Liver (tissue), 9 donors: ENCODE measurements around the gene DSC2. TPM values are rescaled to one million over a fixed set of nuclear protein-coding genes. Genes with fewer than 3 reads are reported as not detected.

Experiments used
- DNase-seq: peaks from one replicate; pipeline ENCODE4 v3.0.0-alpha.2; 2017; ENCODE audit warnings: low spot score
- H3K27ac ChIP-seq, 2 donors: one replicate each; pipeline ENCODE4 v1.7.0; 2013; ENCODE audit warnings: inconsistent platforms in 2 of 2, low read length in 2 of 2, control low read depth in 1 of 2, low read depth in 1 of 2, mild to moderate bottlenecking in 1 of 2
- H3K27me3 ChIP-seq, 4 donors: one replicate each; pipeline versions ENCODE4 v1.6.1 to v1.7.0; 2013; ENCODE audit warnings: low read length in 3 of 4, inconsistent platforms in 1 of 4, mild to moderate bottlenecking in 1 of 4, moderate library complexity in 1 of 4; ENCODE audit not compliant: control insufficient read depth in 4 of 4, insufficient read depth in 4 of 4
- H3K36me3 ChIP-seq, 4 donors: one replicate each; pipeline versions ENCODE4 v1.6.1 to v1.7.0; 2013; ENCODE audit warnings: low read length in 3 of 4, mild to moderate bottlenecking in 3 of 4, low read depth in 1 of 4, moderate library complexity in 1 of 4; ENCODE audit not compliant: control insufficient read depth in 4 of 4, insufficient read depth in 3 of 4
- H3K4me1 ChIP-seq, 4 donors: one replicate each; pipeline versions ENCODE4 v1.6.1 to v1.7.0; 2013; ENCODE audit warnings: low read length in 3 of 4, mild to moderate bottlenecking in 3 of 4, moderate library complexity in 1 of 4; ENCODE audit not compliant: control insufficient read depth in 4 of 4, insufficient read depth in 4 of 4
- H3K4me3 ChIP-seq, 3 donors: one replicate each; pipeline versions ENCODE4 v1.6.1 to v1.7.0; 2013; ENCODE audit warnings: low read length in 3 of 3, control low read depth in 1 of 3, low read depth in 1 of 3, mild to moderate bottlenecking in 1 of 3
- H3K9ac ChIP-seq, 2 donors: one replicate each; pipeline ENCODE4 v1.7.0; 2013; ENCODE audit warnings: low read length in 2 of 2, mild to moderate bottlenecking in 2 of 2, moderate library complexity in 2 of 2, control low read depth in 1 of 2, low read depth in 1 of 2
- H3K9me3 ChIP-seq, 4 donors: one replicate each; pipeline versions ENCODE4 v1.6.1 to v1.7.0; 2013; ENCODE audit warnings: low read length in 3 of 4; ENCODE audit not compliant: control insufficient read depth in 4 of 4
- ATF3 ChIP-seq: IDR thresholded peaks from 2 replicates; pipeline ENCODE4 v1.6.1; 2016; ENCODE audit warnings: antibody characterized with exemption
- CTCF ChIP-seq: fragments of 150-350 bp; IDR thresholded peaks from 2 replicates; pipeline ENCODE4 v1.5.1; 2017; ENCODE audit warnings: improper control_type of control experiment, low read depth, low read length; ENCODE audit not compliant: missing input control
- EGR1 ChIP-seq, 2 donors: IDR thresholded peaks; 2 replicates each; pipeline ENCODE4 v1.6.1; 2016 to 2018; ENCODE audit warnings: antibody characterized with exemption in 2 of 2, low read depth in 2 of 2
- FOXA1 ChIP-seq: IDR thresholded peaks from 2 replicates; pipeline ENCODE4 v1.6.1; 2016; ENCODE audit warnings: antibody characterized with exemption
- FOXA2 ChIP-seq: IDR thresholded peaks from 2 replicates; pipeline ENCODE4 v1.6.1; 2016; ENCODE audit warnings: antibody characterized with exemption
- GABPA ChIP-seq, 2 donors: IDR thresholded peaks in 1 of 2; conservative IDR thresholded peaks in 1 of 2; 2 replicates each; pipeline ENCODE4 v1.6.1; 2016; ENCODE audit warnings: antibody characterized with exemption in 2 of 2, mild to moderate bottlenecking in 1 of 2, moderate library complexity in 1 of 2
- HNF4A ChIP-seq, 2 donors: conservative IDR thresholded peaks; 2 replicates each; pipeline ENCODE4 v1.6.1; 2016; ENCODE audit warnings: antibody characterized with exemption in 2 of 2, mild to moderate bottlenecking in 2 of 2
- JUND ChIP-seq, 2 donors: IDR thresholded peaks; 2 replicates each; pipeline ENCODE4 v1.6.1; 2016; ENCODE audit warnings: antibody characterized with exemption in 2 of 2
- MAX ChIP-seq: IDR thresholded peaks from 2 replicates; pipeline ENCODE4 v1.6.1; 2016; ENCODE audit warnings: antibody characterized with exemption
- RAD21 ChIP-seq, 2 donors: IDR thresholded peaks; 2 replicates each; pipeline ENCODE4 v1.6.1; 2016; ENCODE audit warnings: antibody characterized with exemption in 2 of 2, mild to moderate bottlenecking in 2 of 2
- REST ChIP-seq: IDR thresholded peaks from 2 replicates; pipeline ENCODE4 v1.6.1; 2016; ENCODE audit warnings: antibody characterized with exemption, mild to moderate bottlenecking
- RXRA ChIP-seq, 2 donors: IDR thresholded peaks; 2 replicates each; pipeline ENCODE4 v1.6.1; 2017 to 2018; ENCODE audit warnings: antibody characterized with exemption in 2 of 2, mild to moderate bottlenecking in 1 of 2
- SP1 ChIP-seq: IDR thresholded peaks from 2 replicates; pipeline ENCODE4 v1.6.1; 2018; ENCODE audit warnings: antibody characterized with exemption, mild to moderate bottlenecking
- TAF1 ChIP-seq: conservative IDR thresholded peaks from 2 replicates; pipeline ENCODE4 v1.6.1; 2016; ENCODE audit warnings: antibody characterized with exemption, mild to moderate bottlenecking
- YY1 ChIP-seq: IDR thresholded peaks from 2 replicates; pipeline ENCODE4 v1.6.1; 2016; ENCODE audit warnings: antibody characterized with exemption, mild to moderate bottlenecking
- ZBTB33 ChIP-seq: IDR thresholded peaks from 2 replicates; pipeline ENCODE4 v1.6.1; 2016; ENCODE audit warnings: antibody characterized with exemption
- WGBS: extraction: QIAGEN DNeasy Blood & Tissue Kit; methylation state at CpG from one replicate; pipeline ENCODE4 v1.1.7; 2013; 5-methylcytosine and 5-hydroxymethylcytosine counted together
- polyA plus RNA-seq, 2 donors: library from polyadenylated mRNA; stranded (reverse) in 1 of 2; unstranded in 1 of 2; fragments of 200-250 nt in 1 of 2; fragments of >200 nt in 1 of 2; fragmentation: Nextera tagmentation in 1 of 2; extraction: Ambion mirVana in 1 of 2; gene quantifications; one replicate each; pipeline versions ENCODE4 v1.2.1 to v1.2.3, GENCODE V29; 2013 to 2015
- total RNA-seq, 2 donors: library from RNA; depleted of rRNA; stranded (reverse); fragments of >200 nt; gene quantifications; one replicate each; pipeline ENCODE4 v1.2.3, GENCODE V29; 2014
- donor health status: healthy.
- donor health status: healthy.
- donor health status: healthy.
- donor health status: healthy.
- donor health status: healthy.

DSC2 gene
- total and polyA plus RNA-seq, 4 donors = 3.7 to 16.4 (median 7.4) TPM

- H3K36me3 ChIP-seq = no peaks in the 10 kb centered on the region
- no peak overlapping the region for H3K27ac ChIP-seq
- H3K4me3 ChIP-seq = no peak overlapping the region
- DNase-seq = no peak
- H3K9me3 ChIP-seq = peaks cover 0 to 1% (median 0%) of the 10 kb centered on the region in 4 donors
- peaks cover 0 to 14% (median 5%) of the 10 kb centered on the region in 4 donors for H3K4me1 ChIP-seq
- 81% methylated on average over 3 of the region's 3 CpGs for WGBS
- no peaks in the 10 kb centered on the region for H3K27me3 ChIP-seq
- H3K9ac ChIP-seq = no peak overlapping the region
- TF ChIP-seq CTCF = no peak
- TF ChIP-seq RAD21 (IDR thresholded peaks at IDR 0.05) = no peak
- no peak for TF ChIP-seq REST
- TF ChIP-seq TAF1 = no peak
- TF ChIP-seq GABPA (IDR thresholded peaks at IDR 0.05 in 1 of 2, conservative IDR thresholded peaks at IDR 0.05 in 1 of 2) = no peak
- TF ChIP-seq RXRA (IDR thresholded peaks at IDR 0.05) = no peak
- no peak for TF ChIP-seq FOXA2
- TF ChIP-seq YY1 = no peak
- TF ChIP-seq FOXA1 = no peak
- TF ChIP-seq ATF3 = no peak
- no peak for TF ChIP-seq EGR1 (IDR thresholded peaks at IDR 0.05; ENCODE audit: low read depth in 2 of 2)
- TF ChIP-seq HNF4A (conservative IDR thresholded peaks at IDR 0.05) = no peak
- TF ChIP-seq ZBTB33 = no peak
- no peak for TF ChIP-seq JUND (IDR thresholded peaks at IDR 0.05)
- no peak for TF ChIP-seq MAX
- TF ChIP-seq SP1 = no peak
Observed at GRCh38 chr18:31097666-31098065, 4.6 kb downstream of the DSC2 start.

GRCh38 chr18:31093880-31094279 lies 8.3 kb downstream of the DSC2 start:
- H3K9ac ChIP-seq = no peak overlapping the region
- no peak for TF ChIP-seq CTCF
- no peak for TF ChIP-seq GABPA (IDR thresholded peaks at IDR 0.05 in 1 of 2, conservative IDR thresholded peaks at IDR 0.05 in 1 of 2)
- no peak for TF ChIP-seq ATF3
- TF ChIP-seq RAD21 (IDR thresholded peaks at IDR 0.05) = no peak
- TF ChIP-seq YY1 = no peak
- TF ChIP-seq RXRA (IDR thresholded peaks at IDR 0.05) = no peak
- no peak for TF ChIP-seq TAF1
- TF ChIP-seq FOXA1 = no peak
- no peak for TF ChIP-seq REST
- TF ChIP-seq MAX = no peak
- no peaks in the 10 kb centered on the region for H3K4me1 ChIP-seq
- H3K9me3 ChIP-seq = peaks cover 0 to 1% (median 0%) of the 10 kb centered on the region in 4 donors
- peaks cover under 1 to 12% (median 8%) of the 10 kb centered on the region in 4 donors for H3K36me3 ChIP-seq
- no peaks in the 10 kb centered on the region for H3K27me3 ChIP-seq
- DNase-seq = no peak
- no peak overlapping the region for H3K4me3 ChIP-seq
- WGBS = 75% methylated on average over 2 of the region's 2 CpGs
- H3K27ac ChIP-seq = no peak overlapping the region
